Activated CD8-positive, alpha-beta memory T cell treated with anti-CD3 and anti-CD28 coated beads, Interleukin-2, amount 10 ng/mL, durations not matched to agents 7 days and 5 days (primary cell): ENCODE measurements around the gene LPA. TPM values are rescaled to one million over a fixed set of nuclear protein-coding genes. Genes with fewer than 3 reads are reported as not detected.
"Not testable (repeated sequence)": the region's sequence is repeated elsewhere in the genome, so short reads cannot be mapped to it uniquely, and the experiment has no call there.

Experiments
- ATAC-seq: fragments of 150-1000 bp; cut with Tn5 transposase; one replicate; pipeline ENCODE4 v1.10.0; 2021; ENCODE audit warnings: moderate library complexity
- CTCF ChIA-PET: fragments of 350-600 bp; sonication (Branson Sonifier 250); formaldehyde crosslinking; loops from one replicate; lab custom pipeline; 2021; ENCODE audit warnings: antibody characterized with exemption; lab: Charles Lee
- DNase-seq: peaks from one replicate; pipeline ENCODE4 v3.0.0-alpha.2; 2020
- H3K27ac Mint-ChIP-seq: one replicate; pipeline ENCODE4 v1.8.0; 2021; ENCODE audit warnings: mild to moderate bottlenecking, mixed read lengths
- H3K27me3 Mint-ChIP-seq: one replicate; pipeline ENCODE4 v1.8.0; 2021; ENCODE audit warnings: mixed read lengths
- H3K36me3 Mint-ChIP-seq: one replicate; pipeline ENCODE4 v1.8.0; 2021; ENCODE audit warnings: mild to moderate bottlenecking, mixed read lengths
- H3K4me1 Mint-ChIP-seq: one replicate; pipeline ENCODE4 v1.8.0; 2021; ENCODE audit warnings: mixed read lengths
- H3K4me3 Mint-ChIP-seq: one replicate; pipeline ENCODE4 v1.8.0; 2021; ENCODE audit warnings: mild to moderate bottlenecking, moderate library complexity, mixed read lengths
- H3K9me3 Mint-ChIP-seq: one replicate; pipeline ENCODE4 v1.8.0; 2022; ENCODE audit warnings: low read depth, mixed read lengths
- total RNA-seq, 2 experiments: library from RNA; stranded (reverse); gene quantifications; one replicate each; pipeline ENCODE4 v1.2.3, GENCODE V29; 2021

LPA gene
- total RNA-seq, 2 experiments from 2014 or later: not detected

GRCh38 chr6:160586374-160586773 is 77.7 kb downstream of the LPA start:
- Mint-ChIP-seq H3K36me3 (no peaks in the 10 kb centered on the region), H3K4me1 (no peaks in the 10 kb centered on the region), H3K9me3 (no peaks in the 10 kb centered on the region), H3K27ac (no peak overlapping the region), H3K27me3 (peaks cover 15% of the 10 kb centered on the region), H3K4me3 (no peak overlapping the region)
- ATAC-seq: no peak
- CTCF ChIA-PET: no interaction called here
- DNase-seq: no peak

- Mint-ChIP-seq H3K9me3 (no peaks in the 10 kb centered on the region), H3K4me3 (no peak overlapping the region), H3K4me1 (no peaks in the 10 kb centered on the region), H3K36me3 (no peaks in the 10 kb centered on the region), H3K27ac (no peak overlapping the region), H3K27me3 (peaks cover 16% of the 10 kb centered on the region)
- ATAC-seq (no peak), DNase-seq (no peak)
- CTCF ChIA-PET: no interaction called here
Observed at GRCh38 chr6:160583794-160584193, 80.3 kb downstream of the LPA start.

GRCh38 chr6:160581406-160581805 is 82.7 kb downstream of the LPA start:
- H3K9me3 Mint-ChIP-seq: no peaks in the 10 kb centered on the region
- H3K27ac Mint-ChIP-seq: no peak overlapping the region
- peaks cover 18% of the 10 kb centered on the region for H3K27me3 Mint-ChIP-seq
- CTCF ChIA-PET: no interaction called here
- no peaks in the 10 kb centered on the region for H3K4me1 Mint-ChIP-seq
- H3K36me3 Mint-ChIP-seq: no peaks in the 10 kb centered on the region
- DNase-seq (no peak), ATAC-seq (no peak)
- no peak overlapping the region for H3K4me3 Mint-ChIP-seq

- H3K9me3 Mint-ChIP-seq, H3K4me1 Mint-ChIP-seq, H3K36me3 Mint-ChIP-seq, CTCF ChIA-PET, DNase-seq, H3K4me3 Mint-ChIP-seq, H3K27ac Mint-ChIP-seq, ATAC-seq: not testable (repeated sequence)
- peaks cover 14% of the 10 kb centered on the region for H3K27me3 Mint-ChIP-seq
Observed at GRCh38 chr6:160578515-160578914, 85.6 kb downstream of the LPA start.

GRCh38 chr6:160573943-160574342 is 90.1 kb downstream of the LPA start:
- CTCF ChIA-PET: interaction anchor here (0.9 kb wide), 1 partner anchor 22 kb away, joined by 4 read pairs; no protein-coding TSS in a partner anchor
- Mint-ChIP-seq H3K4me3 (no peak overlapping the region), H3K4me1 (no peaks in the 10 kb centered on the region), H3K9me3 (no peaks in the 10 kb centered on the region), H3K27ac (no peak overlapping the region), H3K36me3 (no peaks in the 10 kb centered on the region), H3K27me3 (peaks cover 7% of the 10 kb centered on the region)
- ATAC-seq (no peak), DNase-seq (no peak)

- ATAC-seq, H3K9me3 Mint-ChIP-seq, H3K27me3 Mint-ChIP-seq, H3K4me1 Mint-ChIP-seq, DNase-seq, CTCF ChIA-PET, H3K27ac Mint-ChIP-seq, H3K4me3 Mint-ChIP-seq, H3K36me3 Mint-ChIP-seq: not testable (repeated sequence)
Observed at GRCh38 chr6:160571201-160571600, 92.9 kb downstream of the LPA start.

- DNase-seq: no peak
- no peaks in the 10 kb centered on the region for H3K4me1 Mint-ChIP-seq
- CTCF ChIA-PET: no interaction called here
- H3K9me3 Mint-ChIP-seq: no peaks in the 10 kb centered on the region
- peaks cover 26% of the 10 kb centered on the region for H3K27me3 Mint-ChIP-seq
- no peak overlapping the region for H3K27ac Mint-ChIP-seq
- no peak overlapping the region for H3K4me3 Mint-ChIP-seq
- ATAC-seq: no peak
- H3K36me3 Mint-ChIP-seq: no peaks in the 10 kb centered on the region
Observed at GRCh38 chr6:160544802-160545201, 119.3 kb downstream of the LPA start.

GRCh38 chr6:160535270-160535669 is 128.8 kb downstream of the LPA start:
- CTCF ChIA-PET: interaction anchor here (0.8 to 6.8 kb wide), 4 partner anchors 15 to 398 kb away, joined by 3 to 138 read pairs (median 23); no protein-coding TSS in a partner anchor
- no peak for ATAC-seq
- H3K9me3 Mint-ChIP-seq: no peaks in the 10 kb centered on the region
- no peak overlapping the region for H3K4me3 Mint-ChIP-seq
- H3K36me3 Mint-ChIP-seq: no peaks in the 10 kb centered on the region
- peaks cover 4% of the 10 kb centered on the region for H3K27me3 Mint-ChIP-seq
- no peaks in the 10 kb centered on the region for H3K4me1 Mint-ChIP-seq
- no peak for DNase-seq
- no peak overlapping the region for H3K27ac Mint-ChIP-seq

- ATAC-seq: peak; percentile 79
Observed at GRCh38 chr6:160534050-160534696, 129.9 kb downstream of the LPA start.

GRCh38 chr6:160532315-160532714 is 131.8 kb downstream of the LPA start:
- Mint-ChIP-seq H3K4me1 (no peaks in the 10 kb centered on the region), H3K36me3 (peaks cover 8% of the 10 kb centered on the region), H3K9me3 (peaks cover 7% of the 10 kb centered on the region), H3K27ac (no peak overlapping the region), H3K27me3 (peaks cover 14% of the 10 kb centered on the region), H3K4me3 (no peak overlapping the region)
- ATAC-seq: no peak
- DNase-seq: no peak
- CTCF ChIA-PET: interaction anchor here (1.6 to 6.8 kb wide), 4 partner anchors 12 to 433 kb away, joined by 3 to 138 read pairs (median 23); no protein-coding TSS in a partner anchor

More at GRCh38 chr6:160534050-160534696, 129.9 kb downstream of the LPA start:
- H3K4me3 Mint-ChIP-seq: no peak overlapping the region
- H3K27ac Mint-ChIP-seq: no peak overlapping the region
- peaks cover 2% of the 10 kb centered on the region for H3K9me3 Mint-ChIP-seq
- peaks cover 4% of the 10 kb centered on the region for H3K36me3 Mint-ChIP-seq
- peak; percentile 66 for DNase-seq
- H3K27me3 Mint-ChIP-seq: peaks cover 11% of the 10 kb centered on the region
- H3K4me1 Mint-ChIP-seq: no peaks in the 10 kb centered on the region
- CTCF ChIA-PET: interaction anchor here (0.6 to 6.8 kb wide), 21 partner anchors 14 to 681 kb away, joined by 3 to 138 read pairs (median 3); no protein-coding TSS in a partner anchor

GRCh38 chr6:160531826-160532225 is 132.2 kb downstream of the LPA start:
- Mint-ChIP-seq H3K27ac (no peak overlapping the region), H3K4me1 (no peaks in the 10 kb centered on the region), H3K9me3 (peaks cover 7% of the 10 kb centered on the region), H3K27me3 (peaks cover 17% of the 10 kb centered on the region), H3K36me3 (peaks cover 8% of the 10 kb centered on the region), H3K4me3 (no peak overlapping the region)
- no peak for DNase-seq
- no peak for ATAC-seq
- CTCF ChIA-PET: interaction anchor here (1.3 to 6.8 kb wide), 4 partner anchors 11 to 433 kb away, joined by 3 to 138 read pairs (median 16); no protein-coding TSS in a partner anchor

- not testable (repeated sequence) for ATAC-seq, DNase-seq, H3K27ac Mint-ChIP-seq, H3K4me1 Mint-ChIP-seq, H3K36me3 Mint-ChIP-seq, H3K4me3 Mint-ChIP-seq, H3K9me3 Mint-ChIP-seq
- CTCF ChIA-PET: interaction anchor here (6.8 kb wide), 1 partner anchor 9 kb away, joined by 138 read pairs; no protein-coding TSS in a partner anchor
- peaks cover 26% of the 10 kb centered on the region for H3K27me3 Mint-ChIP-seq
Observed at GRCh38 chr6:160529524-160529923, 134.6 kb downstream of the LPA start.

- no peak for ATAC-seq
Observed at GRCh38 chr6:160523223-160523622, 140.9 kb downstream of the LPA start.

More at GRCh38 chr6:160523223-160523622, 140.9 kb downstream of the LPA start:
- Mint-ChIP-seq H3K4me3 (no peak overlapping the region), H3K27me3 (peaks cover 14% of the 10 kb centered on the region), H3K4me1 (peaks cover 39% of the 10 kb centered on the region), H3K9me3 (peaks cover 2% of the 10 kb centered on the region), H3K27ac (no peak overlapping the region), H3K36me3 (peaks cover 9% of the 10 kb centered on the region)
- CTCF ChIA-PET: interaction anchor here (1.2 to 10.9 kb wide), 3 partner anchors 9 to 660 kb away, joined by 3 to 138 read pairs (median 4); no protein-coding TSS in a partner anchor
- DNase-seq: peak; percentile 53
